Fibroblast of the aortic adventitia (primary cell): ENCODE data around the gene PKNOX2. TPM values are rescaled to one million over a fixed set of nuclear protein-coding genes. Genes with fewer than 3 reads are reported as not detected.

ENCODE experiments used
- DNase-seq: peaks from one replicate; pipeline ENCODE4 v3.0.0-alpha.2; 2010; ENCODE audit warnings: low read depth
- H3K4me3 ChIP-seq: 2 replicates; pipeline ENCODE4 v1.5.1; 2011; ENCODE audit warnings: low read depth, mild to moderate bottlenecking, control low read depth, low read length, moderate library complexity
- CTCF ChIP-seq: IDR thresholded peaks from 2 replicates; pipeline ENCODE4 v1.5.1; 2011; ENCODE audit warnings: mild to moderate bottlenecking, low read length, control low read depth, inconsistent platforms; ENCODE audit not compliant: insufficient read depth
- total RNA-seq: library from RNA; depleted of rRNA; stranded (reverse); fragments of >200 nt; gene quantifications from 2 replicates; pipeline ENCODE4 v1.2.3, GENCODE V29; 2012; ENCODE audit warnings: low replicate concordance

PKNOX2 gene
- total RNA-seq, 1 donor, result 2.0 TPM

- H3K4me3 ChIP-seq, result no peak overlapping the region
- TF ChIP-seq CTCF, result peak; percentile 10
- peak; percentile 33 for DNase-seq
These were observed 199.7 kb downstream of the PKNOX2 start for GRCh38 chr11:125364121-125364826.

GRCh38 chr11:125365196-125365931, 200.8 kb downstream of the PKNOX2 start:
- H3K4me3 ChIP-seq, result no peak overlapping the region
- no peak for TF ChIP-seq CTCF
- no peak for DNase-seq

GRCh38 chr11:125367710-125368109, 203.2 kb downstream of the PKNOX2 start:
- no peak for TF ChIP-seq CTCF
- no peak for DNase-seq
- no peak overlapping the region for H3K4me3 ChIP-seq

- TF ChIP-seq CTCF, result no peak
- DNase-seq, result no peak
- no peak overlapping the region for H3K4me3 ChIP-seq
These were observed 204.2 kb downstream of the PKNOX2 start for GRCh38 chr11:125368757-125369156.

- no peak for DNase-seq
- no peak for TF ChIP-seq CTCF
- H3K4me3 ChIP-seq, result no peak overlapping the region
These were observed 205.3 kb downstream of the PKNOX2 start for GRCh38 chr11:125369808-125370207.

- TF ChIP-seq CTCF, result no peak
- H3K4me3 ChIP-seq, result no peak overlapping the region
These were observed 206.2 kb downstream of the PKNOX2 start for GRCh38 chr11:125370561-125371389.

More at GRCh38 chr11:125370561-125371389, 206.2 kb downstream of the PKNOX2 start:
- no peak for DNase-seq
